HG02852 (cell line): ENCODE data around the gene PPARA.
A peak's percentile ranks its signal among the peaks of the same experiment; 100 is the strongest.

Source experiments
- ATAC-seq: cut with Tn5 transposase; IDR thresholded peaks from one replicate; pipeline ENCODE4 v1.9.1; 2021; ENCODE audit warnings: mild to moderate bottlenecking, moderate library complexity; ENCODE audit not compliant: unreplicated experiment

The PPARA gene

GRCh38 chr22:46142548-46143490 lies 7.5 kb upstream of the PPARA start:
- ATAC-seq = no peak

GRCh38 chr22:46143491-46144147 lies 6.7 kb upstream of the PPARA start:
- no peak for ATAC-seq

- no peak for ATAC-seq
These were observed 4.9 kb upstream of the PPARA start for GRCh38 chr22:46145361-46145851.

- ATAC-seq = no peak
These were observed 4.4 kb upstream of the PPARA start for GRCh38 chr22:46145896-46146295.

- ATAC-seq = no peak
These were observed 4.0 kb upstream of the PPARA start for GRCh38 chr22:46146329-46146728.

- ATAC-seq = no peak
These were observed 3.3 kb upstream of the PPARA start for GRCh38 chr22:46147061-46147460.

GRCh38 chr22:46147471-46148267 lies 2.7 kb upstream of the PPARA start:
- ATAC-seq = no peak

GRCh38 chr22:46148336-46148735 lies 2.0 kb upstream of the PPARA start:
- no peak for ATAC-seq

GRCh38 chr22:46148816-46149511 lies 1.4 kb upstream of the PPARA start:
- ATAC-seq = no peak

- ATAC-seq = no peak
These were observed 753 bp upstream of the PPARA start for GRCh38 chr22:46149512-46150033.

GRCh38 chr22:46150655-46151477 lies 540 bp downstream of the PPARA start:
- ATAC-seq = peak; percentile 30

GRCh38 chr22:46153930-46154329 lies 3.6 kb downstream of the PPARA start:
- ATAC-seq = no peak

GRCh38 chr22:46156031-46156430 lies 5.7 kb downstream of the PPARA start:
- ATAC-seq = no peak

- ATAC-seq = no peak
These were observed 8.0 kb downstream of the PPARA start for GRCh38 chr22:46158283-46158682.

- ATAC-seq = no peak
These were observed 8.9 kb downstream of the PPARA start for GRCh38 chr22:46159212-46159611.

GRCh38 chr22:46159777-46160176 lies 9.5 kb downstream of the PPARA start:
- no peak for ATAC-seq

GRCh38 chr22:46162285-46162684 lies 12.0 kb downstream of the PPARA start:
- ATAC-seq = no peak

- no peak for ATAC-seq
These were observed 12.6 kb downstream of the PPARA start for GRCh38 chr22:46162771-46163556.

GRCh38 chr22:46163557-46163888 lies 13.2 kb downstream of the PPARA start:
- ATAC-seq = no peak
